IMR-90 (cell line): ENCODE data around the gene SUPV3L1. TPM values are rescaled to one million over a fixed set of nuclear protein-coding genes. Genes with fewer than 3 reads are reported as not detected.
A peak's percentile ranks its signal among the peaks of the same experiment; 100 is the strongest.

ENCODE experiments used
- ATAC-seq: fragments of 200-7000 bp; cut with Tn5 transposase; 2 replicates; pipeline ENCODE4 v1.9.1; 2020; ENCODE audit warnings: low read depth, mild to moderate bottlenecking, moderate library complexity
- BruUV-seq: library from RNA; stranded (reverse); fragments of 400-500 nt; replicated peaks from 2 replicates; lab custom pipeline; 2021; lab: Mats Ljungman, UMichigan
- CTCF ChIA-PET: fragments of 300-600 bp; formaldehyde crosslinking; extraction: SDS; loops from one replicate; lab custom pipeline; 2021; ENCODE audit warnings: antibody characterized with exemption; lab: Yijun Ruan, JAX
- POLR2A ChIA-PET: fragments of 300-600 bp; sonication (Branson Sonifier 250); formaldehyde crosslinking; loops from one replicate; lab custom pipeline; 2022; ENCODE audit warnings: antibody characterized with exemption; ENCODE audit not compliant: unreplicated experiment; lab: Charles Lee
- DNase-seq: peaks from one replicate; pipeline ENCODE4 v3.0.0; 2013
- H2AFZ ChIP-seq: replicated peaks from 2 replicates; pipeline ENCODE3; 2013; ENCODE audit warnings: low read length, mild to moderate bottlenecking; ENCODE audit not compliant: poor library complexity
- H2AK5ac ChIP-seq: 2 replicates; pipeline ENCODE4 v1.6.1; 2013; ENCODE audit warnings: low read depth, low read length, inconsistent platforms
- H2AK9ac ChIP-seq: replicated peaks from 2 replicates; pipeline ENCODE3; 2013; ENCODE audit warnings: mild to moderate bottlenecking, low read depth, low read length, moderate library complexity; ENCODE audit not compliant: poor library complexity
- H2BK120ac ChIP-seq: 2 replicates; pipeline ENCODE4 v1.6.1; 2013; ENCODE audit warnings: low read depth, low read length, inconsistent platforms
- H2BK15ac ChIP-seq: 3 replicates; pipeline ENCODE4 v1.6.1; 2013; ENCODE audit warnings: low read depth, low read length, inconsistent platforms
- H2BK20ac ChIP-seq: 2 replicates; pipeline ENCODE4 v1.6.1; 2013; ENCODE audit warnings: low read depth, mild to moderate bottlenecking, inconsistent platforms, low read length, moderate library complexity
- H2BK5ac ChIP-seq: 2 replicates; pipeline ENCODE4 v1.6.1; 2013; ENCODE audit warnings: mild to moderate bottlenecking, low read depth, low read length, inconsistent platforms; ENCODE audit not compliant: poor library complexity, severe bottlenecking
- H3K14ac ChIP-seq: replicated peaks from 2 replicates; pipeline ENCODE4 v1.6.1; 2013; ENCODE audit warnings: low read depth, low read length, inconsistent platforms
- H3K18ac ChIP-seq: 2 replicates; pipeline ENCODE4 v1.6.1; 2013; ENCODE audit warnings: low read depth, low read length, control low read depth
- H3K23ac ChIP-seq: 2 replicates; pipeline ENCODE4 v1.6.1; 2013; ENCODE audit warnings: low read depth, low read length, inconsistent platforms
- H3K27ac ChIP-seq: 2 replicates; pipeline ENCODE4 v1.5.1; 2013; ENCODE audit warnings: mild to moderate bottlenecking, control low read depth, low read length; ENCODE audit not compliant: insufficient read depth
- H3K27me3 ChIP-seq: 2 replicates; pipeline ENCODE4 v1.6.1; 2013; ENCODE audit warnings: low read length; ENCODE audit not compliant: control insufficient read depth, insufficient read depth
- H3K36me3 ChIP-seq: 2 replicates; pipeline ENCODE4 v1.6.1; 2013; ENCODE audit warnings: low read length, mixed read lengths; ENCODE audit not compliant: control insufficient read depth, insufficient read depth
- H3K4ac ChIP-seq: 2 replicates; pipeline ENCODE4 v1.6.1; 2013; ENCODE audit warnings: low read depth, low read length, inconsistent platforms
- H3K4me1 ChIP-seq: 2 replicates; pipeline ENCODE4 v1.6.1; 2013; ENCODE audit warnings: low read length, mixed read lengths; ENCODE audit not compliant: control insufficient read depth, insufficient read depth
- H3K4me2 ChIP-seq: 2 replicates; pipeline ENCODE4 v1.6.1; 2013; ENCODE audit warnings: low read depth, mild to moderate bottlenecking, control low read depth, low read length, moderate library complexity
- H3K4me3 ChIP-seq: 2 replicates; pipeline ENCODE4 v1.5.1; 2013; ENCODE audit warnings: low read depth, mild to moderate bottlenecking, control low read depth, low read length, moderate library complexity; ENCODE audit not compliant: insufficient read depth
- H3K56ac ChIP-seq: 2 replicates; pipeline ENCODE4 v1.6.1; 2013; ENCODE audit warnings: low read length, inconsistent platforms; ENCODE audit not compliant: insufficient read depth; ENCODE audit errors: extremely low read depth
- H3K79me1 ChIP-seq, 2 experiments: 2 replicates each; pipeline ENCODE4 v1.6.1; 2013; ENCODE audit warnings: low read length in 2 of 2, inconsistent platforms in 1 of 2, low read depth in 1 of 2
- H3K9ac ChIP-seq: 2 replicates; pipeline ENCODE4 v1.6.1; 2013; ENCODE audit warnings: low read depth, low read length, control low read depth
- H3K9me1 ChIP-seq: 2 replicates; pipeline ENCODE4 v1.6.1; 2013; ENCODE audit warnings: low read length, inconsistent platforms; ENCODE audit not compliant: insufficient read depth
- H3K9me3 ChIP-seq: 2 replicates; pipeline ENCODE4 v1.6.1; 2013; ENCODE audit warnings: low read length; ENCODE audit not compliant: control insufficient read depth, insufficient read depth
- H4K20me1 ChIP-seq: 2 replicates; pipeline ENCODE4 v1.6.1; 2013; ENCODE audit warnings: low read length, inconsistent platforms; ENCODE audit not compliant: insufficient read depth
- H4K5ac ChIP-seq: 2 replicates; pipeline ENCODE4 v1.6.1; 2013; ENCODE audit warnings: mild to moderate bottlenecking, low read depth, low read length, control low read depth
- H4K8ac ChIP-seq, 2 experiments: 2 replicates each; pipeline ENCODE4 v1.6.1; 2013; ENCODE audit warnings: low read depth in 2 of 2, low read length in 2 of 2, control low read depth in 1 of 2, inconsistent platforms in 1 of 2
- H4K91ac ChIP-seq: 2 replicates; pipeline ENCODE4 v1.6.1; 2013; ENCODE audit warnings: low read depth, low read length, inconsistent platforms; ENCODE audit not compliant: insufficient read depth
- BHLHE40 ChIP-seq: fragments of 150-350 bp; IDR thresholded peaks from 2 replicates; pipeline ENCODE4 v1.6.1; 2016; ENCODE audit warnings: mild to moderate bottlenecking, low read depth, low read length
- CHD1 ChIP-seq: IDR thresholded peaks from 2 replicates; pipeline ENCODE4 v1.6.1; 2012; ENCODE audit warnings: low read depth, low read length, improper control_type of control experiment
- CTCF ChIP-seq: conservative IDR thresholded peaks from 2 replicates; pipeline ENCODE4 v1.5.1; 2012; ENCODE audit warnings: mild to moderate bottlenecking, low read depth, low read length, improper control_type of control experiment
- ELK1 ChIP-seq: fragments of 150-350 bp; IDR thresholded peaks from 2 replicates; pipeline ENCODE4 v1.6.1; 2016; ENCODE audit warnings: low read depth, mild to moderate bottlenecking, low read length, moderate library complexity, borderline replicate concordance
- FOS ChIP-seq: fragments of 150-350 bp; IDR thresholded peaks from 2 replicates; pipeline ENCODE4 v1.6.1; 2016; ENCODE audit warnings: low read depth, low read length
- MAFK ChIP-seq: IDR thresholded peaks from 2 replicates; pipeline ENCODE4 v1.6.1; 2012; ENCODE audit warnings: low read depth, low read length, improper control_type of control experiment
- MAZ ChIP-seq: IDR thresholded peaks from 2 replicates; pipeline ENCODE4 v1.6.1; 2012; ENCODE audit warnings: low read depth, mild to moderate bottlenecking, low read length, improper control_type of control experiment, moderate library complexity, borderline replicate concordance
- MXI1 ChIP-seq: IDR thresholded peaks from 2 replicates; pipeline ENCODE4 v1.6.1; 2012; ENCODE audit warnings: low read depth, mild to moderate bottlenecking, low read length, moderate library complexity, borderline replicate concordance
- NFE2L2 ChIP-seq: fragments of 150-350 bp; IDR thresholded peaks from 2 replicates; pipeline ENCODE4 v1.6.1; 2016; ENCODE audit warnings: low read depth, mild to moderate bottlenecking, low read length
- POLR2A ChIP-seq: IDR thresholded peaks from 2 replicates; pipeline ENCODE4 v1.6.1; 2012; ENCODE audit warnings: mild to moderate bottlenecking, low read depth, low read length
- RAD21 ChIP-seq: IDR thresholded peaks from 2 replicates; pipeline ENCODE4 v1.6.1; 2012; ENCODE audit warnings: low read length, improper control_type of control experiment
- RCOR1 ChIP-seq: IDR thresholded peaks from 2 replicates; pipeline ENCODE4 v1.6.1; 2012; ENCODE audit warnings: mild to moderate bottlenecking, low read length, improper control_type of control experiment; ENCODE audit not compliant: insufficient replicate concordance
- RFX5 ChIP-seq: IDR thresholded peaks from 2 replicates; pipeline ENCODE4 v1.8.0; 2012; ENCODE audit warnings: low read depth, mild to moderate bottlenecking, low read length, moderate library complexity
- SMC3 ChIP-seq: fragments of 150-350 bp; IDR thresholded peaks from 2 replicates; pipeline ENCODE4 v1.6.1; 2016; ENCODE audit warnings: low read depth, mild to moderate bottlenecking, antibody characterized with exemption, low read length, moderate library complexity
- USF2 ChIP-seq: fragments of 150-350 bp; IDR thresholded peaks from 2 replicates; pipeline ENCODE4 v1.6.1; 2017; ENCODE audit warnings: mild to moderate bottlenecking, antibody characterized with exemption, low read length, low read depth
- WGBS, 2 experiments: methylation state at CpG; one replicate each; pipeline versions ENCODE4 v1.1.5 to v1.1.7; 2013; ENCODE audit warnings: missing lambda C conversion rate in 2 of 2; ENCODE audit not compliant: insufficient read length in 1 of 2; ENCODE audit errors: extremely low coverage in 2 of 2; 5-methylcytosine and 5-hydroxymethylcytosine counted together
- dilution Hi-C: fragments of 300-500 bp; cut with HindIII; formaldehyde crosslinking; loops from one replicate; pipeline ENCODE4 v1.14.3; 2018; ENCODE audit warnings: low sequenced_read_pairs; ENCODE audit not compliant: unreplicated experiment
- in situ Hi-C: fragments of 300-500 bp; cut with MboI; formaldehyde crosslinking; loops from 3 replicates; pipeline ENCODE4 v1.14.3; 2019; ENCODE audit warnings: low sequenced_read_pairs, inconsistent platforms, mixed read lengths
- intact Hi-C: fragments of 100-400 bp; cut with micrococcal nuclease; formaldehyde crosslinking; loops from 2 replicates; pipeline ENCODE4 v1.10.0; 2022
- polyA plus RNA-seq, 3 experiments: library from polyadenylated mRNA; depleted of rRNA; stranded (reverse); fragments of >200 nt; gene quantifications; 2 replicates each; pipeline ENCODE4 v1.2.3, GENCODE V29; 2012; ENCODE audit warnings: low replicate concordance in 1 of 3
- total RNA-seq: library from RNA; depleted of rRNA; stranded (reverse); fragments of >200 nt; gene quantifications from 2 replicates; pipeline ENCODE4 v1.2.3, GENCODE V29; 2012

Gene SUPV3L1
- total and polyA plus RNA-seq, 2 of the 4 experiments (the other 2 are of a cell fraction), result 24.4 to 26.5 TPM

GRCh38 chr10:69242040-69242851 lies 62.2 kb downstream of the SUPV3L1 start:
- Histone ChIP-seq H3K4me3 (no peak overlapping the region), H4K8ac (no peak overlapping the region), H3K4me1 (no peaks in the 10 kb centered on the region), H3K4me2 (no peak overlapping the region), H3K9me1 (no peaks in the 10 kb centered on the region), H3K27me3 (peaks cover 20% of the 10 kb centered on the region), H3K79me1 (no peaks in the 10 kb centered on the region), H3K36me3 (no peaks in the 10 kb centered on the region), H2AK5ac (no peak overlapping the region), H2BK5ac (no peak overlapping the region), H2AK9ac (no peak overlapping the region), H3K18ac (no peak overlapping the region), H3K27ac (no peak overlapping the region), H3K23ac (peak overlapping the region; percentile 34; the same call in 1 of the 2 replicates), H4K5ac (no peak overlapping the region), H3K4ac (no peak overlapping the region), H4K20me1 (no peaks in the 10 kb centered on the region), H3K14ac (no peak overlapping the region), H3K9me3 (no peaks in the 10 kb centered on the region), H2AFZ (no peak overlapping the region), H3K56ac (no peak overlapping the region), H2BK20ac (no peak overlapping the region), H2BK120ac (no peak overlapping the region), H2BK15ac (no peak overlapping the region), H4K91ac (no peak overlapping the region), H3K9ac (no peak overlapping the region)
- no TSS peak for BruUV-seq
- CTCF ChIA-PET, result interaction anchor here (0.5 kb wide), 1 partner anchor 111 kb away, joined by 5 read pairs; no protein-coding TSS in a partner anchor
- 75% methylated on average over 4 of the region's 11 CpGs; no CpG with 5 or more reads in 1 of the 2 experiments for WGBS, 2 experiments
- in situ Hi-C loops, result no loop called here
- dilution Hi-C loops, result no loop called here
- DNase-seq (no peak), ATAC-seq (no peak)
- POLR2A ChIA-PET, result no interaction called here
- intact Hi-C loops, result no loop called here
- TF ChIP-seq MAFK, result no peak
- TF ChIP-seq BHLHE40, result no peak
- no peak for TF ChIP-seq MAZ
- no peak for TF ChIP-seq CHD1
- no peak for TF ChIP-seq ELK1
- no peak for TF ChIP-seq FOS
- TF ChIP-seq SMC3, result no peak
- TF ChIP-seq RAD21, result no peak
- TF ChIP-seq RCOR1, result no peak
- TF ChIP-seq RFX5, result no peak
- TF ChIP-seq USF2, result no peak
- no peak for TF ChIP-seq CTCF
- TF ChIP-seq NFE2L2, result no peak
- TF ChIP-seq MXI1, result no peak
- no peak for TF ChIP-seq POLR2A
